Neutrophil (primary cell): Measurements from ENCODE around the gene RIPK3.
"Not testable (repeated sequence)": the region's sequence is repeated elsewhere in the genome, so short reads cannot be mapped to it uniquely, and the experiment has no call there.

Source experiments
- H3K27ac ChIP-seq: fragments of 200-600 bp; sonication (generic); 2 replicates; pipeline ENCODE4 v1.5.1; 2016; ENCODE audit warnings: mild to moderate bottlenecking, moderate library complexity
- H3K27me3 ChIP-seq: fragments of 200-600 bp; sonication (generic); 2 replicates; pipeline ENCODE4 v1.6.0; 2016; ENCODE audit warnings: mild to moderate bottlenecking
- H3K36me3 ChIP-seq: fragments of 200-600 bp; sonication (generic); 2 replicates; pipeline ENCODE4 v1.5.1; 2017
- H3K4me1 ChIP-seq, 2 experiments: fragments of 200-600 bp in 1 of 2; sonication (generic) in 1 of 2; 1 replicate in 1 of 2; 2 replicates in 1 of 2; pipeline versions ENCODE4 v1.5.1 to v1.6.1; 2013 to 2016; ENCODE audit warnings: low read depth in 1 of 2, low read length in 1 of 2, mild to moderate bottlenecking in 1 of 2, moderate library complexity in 1 of 2; ENCODE audit not compliant: control insufficient read depth in 1 of 2, insufficient read depth in 1 of 2
- H3K4me3 ChIP-seq, 2 experiments: fragments of 200-600 bp in 1 of 2; sonication (generic) in 1 of 2; 1 replicate in 1 of 2; 2 replicates in 1 of 2; pipeline ENCODE4 v1.5.1; 2013 to 2016; ENCODE audit warnings: low read depth in 1 of 2, low read length in 1 of 2, mild to moderate bottlenecking in 1 of 2, moderate library complexity in 1 of 2
- H3K9me3 ChIP-seq: fragments of 200-600 bp; sonication (generic); 2 replicates; pipeline ENCODE4 v1.5.1; 2016
- CTCF ChIP-seq: fragments of 200-600 bp; sonication (generic); IDR thresholded peaks from 2 replicates; pipeline ENCODE4 v1.5.1; 2016; ENCODE audit warnings: antibody characterized with exemption

The RIPK3 gene

GRCh38 chr14:24372701-24373416 is 33.1 kb upstream of the RIPK3 start:
- Histone ChIP-seq H3K27ac (no peak overlapping the region), H3K27me3 (peaks cover 61% of the 10 kb centered on the region), H3K4me1 (peaks cover 0 to 12% of the 10 kb centered on the region in 2 experiments), H3K9me3 (no peaks in the 10 kb centered on the region), H3K4me3 (no peak overlapping the region), H3K36me3 (no peaks in the 10 kb centered on the region)
- TF ChIP-seq CTCF = no peak

- not testable (repeated sequence) for H3K27ac ChIP-seq, H3K4me3 ChIP-seq
- peaks cover 8 to 24% of the 10 kb centered on the region in 2 experiments for H3K4me1 ChIP-seq
These were observed 31.8 kb upstream of the RIPK3 start for GRCh38 chr14:24371605-24372004.

GRCh38 chr14:24370748-24371147 is 31.0 kb upstream of the RIPK3 start:
- Histone ChIP-seq H3K27me3 (peaks cover 65% of the 10 kb centered on the region), H3K4me1 (peaks cover 16 to 33% of the 10 kb centered on the region in 2 experiments), H3K4me3 (no peak overlapping the region), H3K9me3 (no peaks in the 10 kb centered on the region), H3K36me3 (no peaks in the 10 kb centered on the region), H3K27ac (no peak overlapping the region)
- TF ChIP-seq CTCF = no peak

More at GRCh38 chr14:24371605-24372004, 31.8 kb upstream of the RIPK3 start:
- H3K27me3 ChIP-seq = peaks cover 65% of the 10 kb centered on the region
- H3K36me3 ChIP-seq, H3K9me3 ChIP-seq: not testable (repeated sequence)

- Histone ChIP-seq H3K4me1 (peaks cover 16 to 36% of the 10 kb centered on the region in 2 experiments), H3K4me3 (no peak overlapping the region), H3K36me3 (no peaks in the 10 kb centered on the region), H3K9me3 (no peaks in the 10 kb centered on the region), H3K27ac (no peak overlapping the region), H3K27me3 (peaks cover 67% of the 10 kb centered on the region)
- no peak for TF ChIP-seq CTCF
These were observed 30.3 kb upstream of the RIPK3 start for GRCh38 chr14:24369907-24370687.

- Histone ChIP-seq H3K27ac (no peak overlapping the region), H3K4me3 (no peak overlapping the region), H3K9me3 (no peaks in the 10 kb centered on the region), H3K4me1 (peaks cover 16 to 36% of the 10 kb centered on the region in 2 experiments), H3K36me3 (no peaks in the 10 kb centered on the region), H3K27me3 (peaks cover 74% of the 10 kb centered on the region)
- no peak for TF ChIP-seq CTCF
These were observed 29.7 kb upstream of the RIPK3 start for GRCh38 chr14:24369463-24369862.
